GM18951 (cell line): ENCODE results near the gene IGDCC3.

Source experiments
- POLR2A ChIP-seq: IDR thresholded peaks from 4 replicates; pipeline ENCODE4 v1.6.1; 2011; ENCODE audit warnings: mild to moderate bottlenecking; ENCODE audit not compliant: insufficient read length, insufficient read depth; ENCODE audit errors: extremely low read depth
- in situ Hi-C: fragments of 300-500 bp; cut with MboI; formaldehyde crosslinking; loops from one replicate; pipeline ENCODE4 v1.12.0; 2022; ENCODE audit warnings: low sequenced_read_pairs, mixed read lengths, inconsistent platforms; ENCODE audit not compliant: unreplicated experiment

Gene IGDCC3

DNA sequence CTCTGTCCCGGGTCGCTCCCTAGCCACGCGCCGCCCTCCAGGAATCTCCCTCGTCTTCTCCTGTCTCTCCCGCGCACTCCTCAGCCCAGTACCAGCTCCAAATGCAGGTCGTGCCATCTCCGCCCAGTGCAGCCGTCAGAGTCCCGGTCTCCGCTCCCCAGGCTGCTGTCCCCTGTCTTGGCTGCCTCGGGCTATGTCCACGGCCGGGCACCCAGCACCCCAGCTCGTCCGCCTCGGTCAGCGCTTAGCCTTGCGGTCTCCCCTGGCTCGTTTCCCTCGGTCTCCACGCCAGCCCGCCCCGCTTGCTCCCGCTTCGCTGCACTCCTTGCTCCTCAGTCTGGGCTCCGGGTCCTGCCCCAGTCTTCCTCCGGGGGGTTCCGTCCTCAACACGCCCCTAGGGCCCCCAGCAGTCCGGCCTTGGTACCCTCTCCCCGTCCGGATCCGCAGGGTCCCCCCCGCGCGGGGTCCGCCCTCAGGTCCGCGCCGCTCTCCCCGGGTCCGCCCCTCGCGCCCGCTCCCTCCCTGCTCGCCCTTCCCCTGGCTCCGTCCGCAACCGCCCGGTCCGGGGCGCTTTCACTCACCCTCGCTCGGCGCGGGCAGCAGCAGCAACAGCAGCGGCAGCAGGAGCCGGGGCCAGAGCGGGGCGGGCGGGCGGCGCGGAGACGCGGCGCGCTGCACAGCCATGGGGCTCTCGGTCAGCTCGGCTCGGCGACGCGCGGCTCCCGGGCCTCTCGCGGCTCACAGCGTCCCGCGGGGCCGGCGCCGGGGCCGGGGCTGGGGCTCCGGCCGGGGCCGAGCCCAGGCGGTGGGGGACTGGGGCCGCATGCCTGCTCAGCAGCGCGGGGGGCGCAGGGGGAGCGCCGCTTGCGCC is 462 bp downstream of the IGDCC3 start:
- in situ Hi-C loops, result no loop called here
- TF ChIP-seq POLR2A, result no peak

DNA sequence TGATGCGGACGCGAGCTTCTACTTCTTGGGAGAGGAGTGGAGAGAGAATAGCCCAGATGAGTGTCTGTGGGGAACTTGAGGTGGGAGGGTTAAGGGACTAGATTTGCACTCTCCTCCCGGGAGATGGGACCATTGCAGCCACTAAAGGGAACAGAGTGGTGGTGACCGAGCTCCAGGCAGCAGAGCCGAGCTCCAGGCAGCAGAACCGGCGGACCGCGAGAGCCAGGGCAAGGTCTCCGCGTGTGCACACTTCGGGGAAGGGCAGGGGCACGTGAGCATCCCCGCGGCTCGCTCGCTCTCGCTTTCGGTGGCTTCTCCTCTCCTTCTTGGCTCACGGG is 1.1 kb downstream of the IGDCC3 start:
- no peak for TF ChIP-seq POLR2A
- in situ Hi-C loops, result no loop called here

- TF ChIP-seq POLR2A, result no peak
- in situ Hi-C loops, result no loop called here
Observed at GRCh38 chr15:65375871-65376607, 1.8 kb downstream of the IGDCC3 start.

DNA sequence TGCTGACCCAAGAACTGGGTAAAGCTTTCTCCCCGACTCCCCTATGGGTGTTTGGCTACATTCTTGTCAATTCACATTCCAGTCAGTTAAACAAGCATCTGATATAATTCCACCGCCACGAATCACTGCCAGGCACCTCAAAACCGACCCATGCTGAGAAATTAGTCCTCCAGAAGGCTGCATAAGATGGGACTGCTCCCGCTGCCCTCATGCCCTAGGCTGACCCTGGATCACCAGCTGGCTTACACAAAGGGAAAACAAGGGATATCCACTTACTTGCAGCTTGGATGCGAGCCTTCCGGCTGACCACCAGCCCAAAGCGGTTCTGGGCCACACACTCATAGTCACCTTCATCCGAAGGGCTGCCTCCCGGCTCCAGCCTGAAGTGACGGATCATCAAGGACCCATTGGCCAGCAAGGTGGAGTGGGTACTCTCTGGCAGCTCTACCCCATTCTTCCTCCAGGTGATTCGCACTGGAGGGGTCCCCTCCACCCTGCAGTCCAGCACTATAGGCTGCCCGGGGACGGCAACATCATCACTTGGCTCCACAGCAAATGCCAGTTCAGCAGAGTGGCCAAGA is 2.9 kb downstream of the IGDCC3 start:
- in situ Hi-C loops, result no loop called here
- TF ChIP-seq POLR2A, result no peak

DNA sequence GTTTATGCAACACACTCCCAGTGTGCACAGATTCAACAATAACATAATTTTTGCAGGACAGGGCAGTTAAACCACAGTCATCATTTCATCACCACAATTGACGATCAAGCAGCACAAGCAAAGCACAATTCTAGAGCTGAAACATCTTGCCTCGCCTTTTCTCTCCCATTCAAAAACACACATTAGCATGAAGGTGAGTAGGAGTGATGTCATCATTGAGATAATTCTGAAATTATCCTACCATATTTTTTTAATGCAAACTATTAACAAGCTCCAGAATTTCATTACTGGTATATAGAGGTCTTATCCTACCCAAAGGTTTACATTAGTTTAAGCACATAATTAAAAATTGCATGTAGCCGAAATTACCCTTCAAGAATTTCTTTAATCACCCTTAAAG is 3.5 kb downstream of the IGDCC3 start:
- no peak for TF ChIP-seq POLR2A
- in situ Hi-C loops, result no loop called here

DNA sequence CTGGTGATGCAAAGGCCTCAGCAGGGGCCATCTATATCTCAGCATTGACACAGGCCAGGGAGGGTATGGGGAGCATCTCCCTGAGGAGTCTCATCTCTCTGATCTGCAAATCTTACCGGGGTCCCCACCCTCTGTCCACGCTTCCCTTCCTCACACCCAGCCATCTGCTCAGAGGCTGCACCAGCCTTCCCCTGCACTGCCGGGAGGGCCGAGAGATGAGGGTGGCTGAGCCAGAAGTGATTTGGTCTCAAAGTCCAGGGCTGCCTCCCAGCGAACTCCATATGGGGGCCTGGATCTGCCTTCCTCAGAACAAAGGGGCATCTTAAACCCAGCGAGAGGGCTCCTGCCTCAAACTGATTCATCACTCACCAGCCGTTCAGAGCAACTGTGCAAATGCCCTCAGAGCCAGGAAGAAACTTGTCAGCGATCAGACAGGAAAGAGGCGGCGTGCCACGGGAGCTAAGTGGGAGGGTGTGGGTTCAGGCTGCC is 4.6 kb downstream of the IGDCC3 start:
- TF ChIP-seq POLR2A, result no peak
- in situ Hi-C loops, result no loop called here

DNA sequence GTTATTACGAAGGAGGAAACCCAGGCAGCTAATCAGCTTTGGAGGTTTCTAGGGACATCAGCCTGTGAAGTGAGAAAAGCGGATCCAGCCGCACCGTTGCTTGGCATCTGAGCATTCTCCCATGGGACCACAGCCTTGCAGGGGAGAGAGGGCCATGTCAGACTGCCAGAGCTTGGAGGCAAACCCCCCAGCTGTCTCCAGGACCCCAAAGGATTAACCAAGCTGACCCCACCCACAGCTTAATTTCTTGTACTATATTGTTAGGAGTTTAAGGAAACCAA is 5.1 kb downstream of the IGDCC3 start:
- no peak for TF ChIP-seq POLR2A
- in situ Hi-C loops, result no loop called here

DNA sequence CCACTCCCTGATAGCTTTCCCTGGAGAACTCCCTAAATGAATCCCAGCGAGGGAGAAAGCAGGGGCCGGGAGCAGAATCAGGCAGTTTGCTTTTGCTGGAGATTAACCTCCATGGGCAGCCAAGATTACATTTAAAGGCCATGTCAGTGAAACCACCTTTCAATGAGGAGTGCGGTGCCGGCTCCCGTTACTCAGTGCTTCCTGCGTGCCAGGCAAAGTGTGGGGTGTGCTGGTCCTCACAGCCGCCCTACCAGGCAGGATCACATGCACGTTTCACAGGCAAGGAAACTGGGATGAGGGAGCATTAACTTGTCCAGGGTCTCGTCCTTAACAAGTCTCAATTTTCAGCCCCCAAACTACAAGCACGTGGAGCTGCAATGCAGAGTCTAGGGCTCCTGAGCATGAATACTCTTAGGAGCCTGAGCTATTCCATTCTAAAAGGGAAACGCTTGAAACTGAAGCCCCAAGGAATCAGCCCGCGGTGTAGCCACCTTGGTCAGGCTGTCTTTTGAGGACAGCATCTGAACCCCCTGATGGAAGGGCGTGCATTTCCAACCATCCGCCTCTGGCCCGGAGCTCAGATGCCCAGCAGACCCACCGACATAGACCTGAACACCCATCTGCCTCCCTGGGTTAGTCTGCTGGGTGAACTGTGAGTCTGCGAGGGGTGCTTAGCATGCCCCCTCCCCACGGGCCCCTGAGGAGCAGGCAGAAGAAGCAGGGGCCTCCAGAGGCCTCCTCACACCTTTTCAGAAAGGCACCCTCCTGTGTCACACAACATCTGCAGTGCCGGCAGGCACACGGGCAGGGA is 5.6 kb downstream of the IGDCC3 start:
- no peak for TF ChIP-seq POLR2A
- in situ Hi-C loops, result no loop called here

GRCh38 chr15:65370885-65371284 is 6.9 kb downstream of the IGDCC3 start:
- in situ Hi-C loops, result no loop called here
- TF ChIP-seq POLR2A, result no peak

DNA sequence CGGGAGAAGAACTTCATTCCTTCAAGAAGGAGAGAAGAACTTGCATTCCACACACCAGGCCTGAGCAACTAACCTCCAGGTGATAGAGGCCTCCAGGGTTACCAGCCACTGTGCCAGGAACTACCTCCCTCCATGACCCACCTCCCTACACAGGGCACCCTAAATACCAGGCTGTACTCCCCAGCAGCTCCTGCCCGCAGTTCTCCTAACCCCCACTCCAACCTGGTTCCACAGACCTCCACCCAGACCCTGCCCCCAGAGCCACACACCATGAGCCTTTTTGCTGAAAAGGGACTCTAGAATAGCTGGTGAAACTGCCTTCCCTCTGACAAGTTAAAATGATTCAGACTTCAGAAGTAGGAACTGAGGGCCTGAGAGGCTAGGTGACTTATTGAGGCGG is 8.2 kb downstream of the IGDCC3 start:
- no peak for TF ChIP-seq POLR2A
- in situ Hi-C loops, result no loop called here

DNA sequence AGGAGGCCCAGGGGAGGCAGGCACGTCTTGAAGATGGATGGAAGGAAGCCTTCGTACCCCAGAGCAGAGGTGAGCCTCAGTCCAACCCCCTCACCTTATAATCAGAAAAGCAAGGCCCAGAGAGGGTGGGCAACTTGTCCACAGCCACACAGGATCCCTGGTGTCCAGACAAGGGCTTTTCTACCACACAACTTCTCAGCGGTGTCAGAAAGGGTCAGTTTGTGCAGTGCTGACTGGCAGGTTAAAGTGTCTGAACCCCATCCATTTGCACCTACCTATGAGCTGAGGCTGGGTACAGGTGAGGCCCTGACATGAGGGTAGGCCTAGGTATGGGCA is 8.6 kb downstream of the IGDCC3 start:
- in situ Hi-C loops, result no loop called here
- TF ChIP-seq POLR2A, result no peak

GRCh38 chr15:65368302-65369211 is 9.2 kb downstream of the IGDCC3 start:
- TF ChIP-seq POLR2A, result no peak
- in situ Hi-C loops, result no loop called here
